Astrocyte of the spinal cord (primary cell): ENCODE measurements around the gene ARNT2.

Experiments used
- DNase-seq: peaks from one replicate; pipeline ENCODE4 v3.0.0; 2011; ENCODE audit warnings: low read depth, low spot score
- H3K4me3 ChIP-seq: 2 replicates; pipeline ENCODE4 v1.5.1; 2011; ENCODE audit warnings: low read depth, mild to moderate bottlenecking, low read length, moderate library complexity
- in situ Hi-C: cut with HindIII; loops from 2 replicates; pipeline ENCODE4 v1.10.0; 2017; ENCODE audit warnings: low sequenced_read_pairs
- TF ChIP-seq, protein P1 (sequence below): IDR thresholded peaks from 2 replicates; pipeline ENCODE4 v1.5.1; 2012; ENCODE audit warnings: low read depth, mild to moderate bottlenecking, low read length, inconsistent platforms

ARNT2 gene

GRCh38 chr15:80567721-80568157 lies 163.6 kb downstream of the ARNT2 start:
- in situ Hi-C loops = no loop called here

GRCh38 chr15:80568298-80568697 lies 164.1 kb downstream of the ARNT2 start:
- peak; percentile 74 for DNase-seq
- in situ Hi-C loops = no loop called here
- TF ChIP-seq, protein P1, sequence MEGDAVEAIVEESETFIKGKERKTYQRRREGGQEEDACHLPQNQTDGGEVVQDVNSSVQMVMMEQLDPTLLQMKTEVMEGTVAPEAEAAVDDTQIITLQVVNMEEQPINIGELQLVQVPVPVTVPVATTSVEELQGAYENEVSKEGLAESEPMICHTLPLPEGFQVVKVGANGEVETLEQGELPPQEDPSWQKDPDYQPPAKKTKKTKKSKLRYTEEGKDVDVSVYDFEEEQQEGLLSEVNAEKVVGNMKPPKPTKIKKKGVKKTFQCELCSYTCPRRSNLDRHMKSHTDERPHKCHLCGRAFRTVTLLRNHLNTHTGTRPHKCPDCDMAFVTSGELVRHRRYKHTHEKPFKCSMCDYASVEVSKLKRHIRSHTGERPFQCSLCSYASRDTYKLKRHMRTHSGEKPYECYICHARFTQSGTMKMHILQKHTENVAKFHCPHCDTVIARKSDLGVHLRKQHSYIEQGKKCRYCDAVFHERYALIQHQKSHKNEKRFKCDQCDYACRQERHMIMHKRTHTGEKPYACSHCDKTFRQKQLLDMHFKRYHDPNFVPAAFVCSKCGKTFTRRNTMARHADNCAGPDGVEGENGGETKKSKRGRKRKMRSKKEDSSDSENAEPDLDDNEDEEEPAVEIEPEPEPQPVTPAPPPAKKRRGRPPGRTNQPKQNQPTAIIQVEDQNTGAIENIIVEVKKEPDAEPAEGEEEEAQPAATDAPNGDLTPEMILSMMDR = no peak
- H3K4me3 ChIP-seq = no peak overlapping the region

More at GRCh38 chr15:80567721-80568157, 163.6 kb downstream of the ARNT2 start:
- H3K4me3 ChIP-seq = no peak overlapping the region
- TF ChIP-seq, protein P1 = peak; percentile 83
- DNase-seq = peak; percentile 89

DNA sequence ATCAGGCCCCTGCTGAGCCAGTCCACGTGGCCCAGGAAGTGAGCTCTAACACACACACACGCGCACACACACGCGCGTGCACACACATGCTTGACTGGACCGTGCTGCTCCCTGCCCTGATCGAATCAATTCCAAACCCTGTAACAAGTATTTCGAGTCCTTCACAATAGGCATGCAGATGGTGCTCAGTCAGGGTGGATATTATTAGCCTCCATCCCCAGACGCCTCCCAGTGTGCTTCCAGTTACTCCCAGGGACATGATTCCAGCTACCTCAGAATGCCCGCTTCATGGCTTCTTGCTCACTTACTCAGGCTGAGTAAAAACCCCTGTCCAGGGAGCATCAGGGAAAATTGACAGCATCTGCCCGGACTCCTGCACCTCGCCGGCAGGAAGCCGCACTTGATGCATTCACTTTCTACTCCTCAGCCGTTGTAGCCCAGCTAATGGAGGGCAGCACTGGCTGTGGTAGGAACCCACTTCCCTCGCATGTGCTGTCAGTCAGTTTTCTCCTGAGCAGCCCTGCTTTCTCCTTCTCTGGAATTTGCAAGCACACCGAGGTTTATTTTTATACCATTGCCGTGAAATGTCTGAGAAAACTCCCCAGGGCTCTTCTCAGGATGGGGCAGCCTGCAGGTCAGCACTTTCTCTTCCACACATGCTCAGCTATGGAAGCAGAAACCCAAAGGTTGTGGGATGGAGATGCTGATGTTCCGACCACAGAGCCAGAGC lies 164.9 kb downstream of the ARNT2 start:
- H3K4me3 ChIP-seq = no peak overlapping the region
- TF ChIP-seq, protein P1 = no peak
- in situ Hi-C loops = no loop called here
- peak; percentile 66 for DNase-seq

DNA sequence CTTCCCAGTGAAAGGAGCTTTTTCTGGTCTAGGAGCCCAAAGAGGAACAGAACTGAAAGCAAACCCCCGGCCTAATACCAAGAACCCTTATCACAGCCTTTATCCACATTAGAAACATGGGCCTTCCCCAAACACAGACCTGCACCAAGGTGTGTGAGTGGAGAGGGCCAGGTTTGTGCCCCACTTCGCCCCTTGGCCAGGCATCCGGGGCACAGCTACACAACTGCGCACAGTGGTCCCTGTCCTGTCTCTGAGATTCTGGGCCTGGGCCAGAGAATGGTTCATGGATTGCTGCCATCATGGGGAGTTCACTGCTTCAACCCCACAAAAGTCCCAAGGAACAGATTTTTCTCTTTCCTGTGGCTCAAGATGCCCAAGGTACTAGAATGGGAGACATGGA lies 165.5 kb downstream of the ARNT2 start:
- in situ Hi-C loops = no loop called here
- DNase-seq = no peak
- no peak overlapping the region for H3K4me3 ChIP-seq
- TF ChIP-seq, protein P1 = no peak

GRCh38 chr15:80570553-80570952 lies 166.4 kb downstream of the ARNT2 start:
- in situ Hi-C loops = no loop called here
- no peak overlapping the region for H3K4me3 ChIP-seq
- no peak for DNase-seq
- TF ChIP-seq, protein P1 = no peak

DNA sequence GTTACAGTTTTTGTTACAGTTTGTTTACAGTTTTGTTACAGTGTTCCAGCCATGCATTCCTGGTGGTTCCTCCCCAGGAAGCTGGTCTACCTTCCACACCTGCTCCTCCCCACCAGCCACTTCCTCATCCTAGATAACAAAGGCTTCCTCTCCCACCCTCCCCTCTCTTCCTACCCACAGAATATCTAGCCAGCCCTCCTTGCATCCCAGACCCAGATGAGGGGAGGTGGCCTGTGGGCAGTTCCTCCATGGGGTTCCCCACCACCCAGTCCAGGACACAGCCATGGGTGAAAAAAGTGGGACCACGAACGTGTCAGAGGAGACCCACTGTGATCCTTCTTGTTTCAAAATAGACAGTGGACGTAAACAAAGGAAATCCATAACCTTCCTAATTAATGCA lies 168.2 kb downstream of the ARNT2 start:
- no peak overlapping the region for H3K4me3 ChIP-seq
- TF ChIP-seq, protein P1 = no peak
- no peak for DNase-seq
- in situ Hi-C loops = no loop called here
